Transverse colon (tissue), 4 donors: ENCODE results near the gene COL4A1.

Experiments
- CTCF ChIP-seq, 5 experiments: fragments of 200-600 bp in 3 of 5; fragments of 450-650 bp in 2 of 5; sonication (generic) in 3 of 5; IDR thresholded peaks; 1 replicate in 2 of 5; 2 replicates in 3 of 5; pipeline ENCODE4 v1.5.1; 2016 to 2017; ENCODE audit warnings: antibody characterized with exemption in 5 of 5, inconsistent platforms in 3 of 5, mild to moderate bottlenecking in 2 of 5, moderate library complexity in 1 of 5
- EP300 ChIP-seq: sonication (generic); formaldehyde crosslinking; IDR thresholded peaks from one replicate; pipeline ENCODE4 v1.6.1; 2017; ENCODE audit warnings: antibody characterized with exemption, low read depth
- POLR2A ChIP-seq: fragments of 450-650 bp; IDR thresholded peaks from one replicate; pipeline ENCODE4 v1.6.1; 2016; ENCODE audit warnings: antibody characterized with exemption, mild to moderate bottlenecking, moderate library complexity
- POLR2AphosphoS5 ChIP-seq, 3 donors: sonication (generic); formaldehyde crosslinking; IDR thresholded peaks; one replicate each; pipeline ENCODE4 v1.6.1; 2016; ENCODE audit warnings: antibody characterized with exemption in 3 of 3

- TF ChIP-seq CTCF (IDR thresholded peaks at IDR 0.05) (no peak), POLR2A (no peak), POLR2AphosphoS5 (IDR thresholded peaks at IDR 0.05) (no peak), EP300 (no peak)
Measured at GRCh38 chr13:110185696-110186095, 121.3 kb downstream of the COL4A1 start.
